ENCODE measurements around the gene LAMTOR3. TPM values are rescaled to one million over a fixed set of nuclear protein-coding genes. Genes with fewer than 3 reads are reported as not detected.

The LAMTOR3 gene
- total and polyA plus RNA-seq, 2 experiments from 2014 or later = 40.8 to 64.5 TPM

DNA sequence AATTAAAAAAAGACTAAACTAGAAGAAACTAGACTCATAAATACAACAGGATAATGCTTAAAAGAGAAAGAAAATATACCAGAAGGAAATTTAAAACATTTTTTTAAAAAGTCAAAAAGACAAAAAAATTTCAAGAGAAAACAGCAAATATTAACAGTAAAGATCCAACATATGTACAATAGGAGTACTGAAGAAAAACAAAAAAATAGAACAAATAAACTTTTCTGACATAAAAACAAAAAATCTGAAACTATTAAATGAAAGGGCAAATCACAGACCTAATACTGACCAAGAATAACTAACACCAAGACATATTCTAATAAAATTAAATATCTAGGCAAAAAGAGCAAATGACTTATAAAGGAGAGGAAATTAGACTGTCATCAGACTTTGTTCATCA is 40.7 kb upstream of the LAMTOR3 start:
- H3K4me3 ChIP-seq = no peak overlapping the region
- Mint-ChIP-seq H3K36me3 (ENCODE audit: low read depth) (peaks cover 31% of the 10 kb centered on the region; the same call in 2 of the 3 replicates), H3K4me3 (no peak overlapping the region), H3K27me3 (ENCODE audit: insufficient read depth, low read depth, poor library complexity) (no peaks in the 10 kb centered on the region), H3K27ac (no peak overlapping the region), H3K9me3 (peaks cover 16% of the 10 kb centered on the region), H3K4me1 (no peaks in the 10 kb centered on the region)
- ATAC-seq (no peak), DNase-seq (ENCODE audit: low spot score) (no peak)
- no peaks in the 10 kb centered on the region for H4K20me1 ChIP-seq (replicated peaks; ENCODE audit: insufficient read depth)
- peaks cover 99% of the 10 kb centered on the region for H3K79me2 ChIP-seq (replicated peaks; ENCODE audit: insufficient read depth)
- no peaks in the 10 kb centered on the region for H3K9me2 ChIP-seq (ENCODE audit: insufficient read depth)
- no peak overlapping the region for H3K4me2 ChIP-seq
- H2AFZ ChIP-seq = no peak overlapping the region
- H3K4me1 ChIP-seq (ENCODE audit: insufficient read depth) = no peaks in the 10 kb centered on the region
- no peaks in the 10 kb centered on the region; the same call in 1 of the 2 replicates for H3K36me3 ChIP-seq (ENCODE audit: insufficient read depth)
- H3K27me3 ChIP-seq (ENCODE audit: insufficient read depth) = no peaks in the 10 kb centered on the region
- no peak overlapping the region for H3K27ac ChIP-seq (ENCODE audit: low read depth)
- TF ChIP-seq ZNF331 (CRISPR knock-in tag; IDR thresholded peaks at IDR 0.05; ENCODE audit: low read depth) (no peak), ZNF114 (CRISPR knock-in tag; IDR thresholded peaks at IDR 0.05) (no peak), POLR2AphosphoS5 (IDR thresholded peaks at IDR 0.05; ENCODE audit: low read depth) (no peak), CREB1 (CRISPR knock-in tag; IDR thresholded peaks at IDR 0.05; ENCODE audit: low read depth) (no peak), JUNB (IDR thresholded peaks at IDR 0.05; ENCODE audit: unreplicated experiment) (no peak), EZH2phosphoT487 (IDR thresholded peaks at IDR 0.05; ENCODE audit: unreplicated experiment) (no peak), STAT1 (IDR thresholded peaks at IDR 0.05; ENCODE audit: unreplicated experiment) (no peak), EZH2 (IDR thresholded peaks at IDR 0.05; ENCODE audit: low read depth, unreplicated experiment) (no peak), NANOG (IDR thresholded peaks at IDR 0.05; ENCODE audit: borderline replicate concordance) (no peak)
- TF ChIP-seq, protein P1, sequence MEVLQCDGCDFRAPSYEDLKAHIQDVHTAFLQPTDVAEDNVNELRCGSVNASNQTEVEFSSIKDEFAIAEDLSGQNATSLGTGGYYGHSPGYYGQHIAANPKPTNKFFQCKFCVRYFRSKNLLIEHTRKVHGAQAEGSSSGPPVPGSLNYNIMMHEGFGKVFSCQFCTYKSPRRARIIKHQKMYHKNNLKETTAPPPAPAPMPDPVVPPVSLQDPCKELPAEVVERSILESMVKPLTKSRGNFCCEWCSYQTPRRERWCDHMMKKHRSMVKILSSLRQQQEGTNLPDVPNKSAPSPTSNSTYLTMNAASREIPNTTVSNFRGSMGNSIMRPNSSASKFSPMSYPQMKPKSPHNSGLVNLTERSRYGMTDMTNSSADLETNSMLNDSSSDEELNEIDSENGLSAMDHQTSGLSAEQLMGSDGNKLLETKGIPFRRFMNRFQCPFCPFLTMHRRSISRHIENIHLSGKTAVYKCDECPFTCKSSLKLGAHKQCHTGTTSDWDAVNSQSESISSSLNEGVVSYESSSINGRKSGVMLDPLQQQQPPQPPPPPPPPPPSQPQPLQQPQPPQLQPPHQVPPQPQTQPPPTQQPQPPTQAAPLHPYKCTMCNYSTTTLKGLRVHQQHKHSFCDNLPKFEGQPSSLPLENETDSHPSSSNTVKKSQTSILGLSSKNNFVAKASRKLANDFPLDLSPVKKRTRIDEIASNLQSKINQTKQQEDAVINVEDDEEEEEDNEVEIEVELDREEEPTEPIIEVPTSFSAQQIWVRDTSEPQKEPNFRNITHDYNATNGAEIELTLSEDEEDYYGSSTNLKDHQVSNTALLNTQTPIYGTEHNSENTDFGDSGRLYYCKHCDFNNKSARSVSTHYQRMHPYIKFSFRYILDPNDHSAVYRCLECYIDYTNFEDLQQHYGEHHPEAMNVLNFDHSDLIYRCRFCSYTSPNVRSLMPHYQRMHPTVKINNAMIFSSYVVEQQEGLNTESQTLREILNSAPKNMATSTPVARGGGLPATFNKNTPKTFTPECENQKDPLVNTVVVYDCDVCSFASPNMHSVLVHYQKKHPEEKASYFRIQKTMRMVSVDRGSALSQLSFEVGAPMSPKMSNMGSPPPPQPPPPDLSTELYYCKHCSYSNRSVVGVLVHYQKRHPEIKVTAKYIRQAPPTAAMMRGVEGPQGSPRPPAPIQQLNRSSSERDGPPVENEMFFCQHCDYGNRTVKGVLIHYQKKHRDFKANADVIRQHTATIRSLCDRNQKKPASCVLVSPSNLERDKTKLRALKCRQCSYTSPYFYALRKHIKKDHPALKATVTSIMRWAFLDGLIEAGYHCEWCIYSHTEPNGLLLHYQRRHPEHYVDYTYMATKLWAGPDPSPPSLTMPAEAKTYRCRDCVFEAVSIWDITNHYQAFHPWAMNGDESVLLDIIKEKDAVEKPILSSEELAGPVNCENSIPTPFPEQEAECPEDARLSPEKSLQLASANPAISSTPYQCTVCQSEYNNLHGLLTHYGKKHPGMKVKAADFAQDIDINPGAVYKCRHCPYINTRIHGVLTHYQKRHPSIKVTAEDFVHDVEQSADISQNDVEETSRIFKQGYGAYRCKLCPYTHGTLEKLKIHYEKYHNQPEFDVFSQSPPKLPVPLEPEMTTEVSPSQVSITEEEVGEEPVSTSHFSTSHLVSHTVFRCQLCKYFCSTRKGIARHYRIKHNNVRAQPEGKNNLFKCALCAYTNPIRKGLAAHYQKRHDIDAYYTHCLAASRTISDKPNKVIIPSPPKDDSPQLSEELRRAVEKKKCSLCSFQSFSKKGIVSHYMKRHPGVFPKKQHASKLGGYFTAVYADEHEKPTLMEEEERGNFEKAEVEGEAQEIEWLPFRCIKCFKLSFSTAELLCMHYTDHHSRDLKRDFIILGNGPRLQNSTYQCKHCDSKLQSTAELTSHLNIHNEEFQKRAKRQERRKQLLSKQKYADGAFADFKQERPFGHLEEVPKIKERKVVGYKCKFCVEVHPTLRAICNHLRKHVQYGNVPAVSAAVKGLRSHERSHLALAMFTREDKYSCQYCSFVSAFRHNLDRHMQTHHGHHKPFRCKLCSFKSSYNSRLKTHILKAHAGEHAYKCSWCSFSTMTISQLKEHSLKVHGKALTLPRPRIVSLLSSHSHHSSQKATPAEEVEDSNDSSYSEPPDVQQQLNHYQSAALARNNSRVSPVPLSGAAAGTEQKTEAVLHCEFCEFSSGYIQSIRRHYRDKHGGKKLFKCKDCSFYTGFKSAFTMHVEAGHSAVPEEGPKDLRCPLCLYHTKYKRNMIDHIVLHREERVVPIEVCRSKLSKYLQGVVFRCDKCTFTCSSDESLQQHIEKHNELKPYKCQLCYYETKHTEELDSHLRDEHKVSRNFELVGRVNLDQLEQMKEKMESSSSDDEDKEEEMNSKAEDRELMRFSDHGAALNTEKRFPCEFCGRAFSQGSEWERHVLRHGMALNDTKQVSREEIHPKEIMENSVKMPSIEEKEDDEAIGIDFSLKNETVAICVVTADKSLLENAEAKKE (CRISPR knock-in tag; IDR thresholded peaks at IDR 0.05) = no peak
- TF ChIP-seq, protein P2, sequence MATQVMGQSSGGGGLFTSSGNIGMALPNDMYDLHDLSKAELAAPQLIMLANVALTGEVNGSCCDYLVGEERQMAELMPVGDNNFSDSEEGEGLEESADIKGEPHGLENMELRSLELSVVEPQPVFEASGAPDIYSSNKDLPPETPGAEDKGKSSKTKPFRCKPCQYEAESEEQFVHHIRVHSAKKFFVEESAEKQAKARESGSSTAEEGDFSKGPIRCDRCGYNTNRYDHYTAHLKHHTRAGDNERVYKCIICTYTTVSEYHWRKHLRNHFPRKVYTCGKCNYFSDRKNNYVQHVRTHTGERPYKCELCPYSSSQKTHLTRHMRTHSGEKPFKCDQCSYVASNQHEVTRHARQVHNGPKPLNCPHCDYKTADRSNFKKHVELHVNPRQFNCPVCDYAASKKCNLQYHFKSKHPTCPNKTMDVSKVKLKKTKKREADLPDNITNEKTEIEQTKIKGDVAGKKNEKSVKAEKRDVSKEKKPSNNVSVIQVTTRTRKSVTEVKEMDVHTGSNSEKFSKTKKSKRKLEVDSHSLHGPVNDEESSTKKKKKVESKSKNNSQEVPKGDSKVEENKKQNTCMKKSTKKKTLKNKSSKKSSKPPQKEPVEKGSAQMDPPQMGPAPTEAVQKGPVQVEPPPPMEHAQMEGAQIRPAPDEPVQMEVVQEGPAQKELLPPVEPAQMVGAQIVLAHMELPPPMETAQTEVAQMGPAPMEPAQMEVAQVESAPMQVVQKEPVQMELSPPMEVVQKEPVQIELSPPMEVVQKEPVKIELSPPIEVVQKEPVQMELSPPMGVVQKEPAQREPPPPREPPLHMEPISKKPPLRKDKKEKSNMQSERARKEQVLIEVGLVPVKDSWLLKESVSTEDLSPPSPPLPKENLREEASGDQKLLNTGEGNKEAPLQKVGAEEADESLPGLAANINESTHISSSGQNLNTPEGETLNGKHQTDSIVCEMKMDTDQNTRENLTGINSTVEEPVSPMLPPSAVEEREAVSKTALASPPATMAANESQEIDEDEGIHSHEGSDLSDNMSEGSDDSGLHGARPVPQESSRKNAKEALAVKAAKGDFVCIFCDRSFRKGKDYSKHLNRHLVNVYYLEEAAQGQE (IDR thresholded peaks at IDR 0.05; ENCODE audit: unreplicated experiment) = no peak
- TF ChIP-seq, protein P3, sequence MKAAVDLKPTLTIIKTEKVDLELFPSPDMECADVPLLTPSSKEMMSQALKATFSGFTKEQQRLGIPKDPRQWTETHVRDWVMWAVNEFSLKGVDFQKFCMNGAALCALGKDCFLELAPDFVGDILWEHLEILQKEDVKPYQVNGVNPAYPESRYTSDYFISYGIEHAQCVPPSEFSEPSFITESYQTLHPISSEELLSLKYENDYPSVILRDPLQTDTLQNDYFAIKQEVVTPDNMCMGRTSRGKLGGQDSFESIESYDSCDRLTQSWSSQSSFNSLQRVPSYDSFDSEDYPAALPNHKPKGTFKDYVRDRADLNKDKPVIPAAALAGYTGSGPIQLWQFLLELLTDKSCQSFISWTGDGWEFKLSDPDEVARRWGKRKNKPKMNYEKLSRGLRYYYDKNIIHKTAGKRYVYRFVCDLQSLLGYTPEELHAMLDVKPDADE (IDR thresholded peaks at IDR 0.05) = no peak
- TF ChIP-seq, protein P4, sequence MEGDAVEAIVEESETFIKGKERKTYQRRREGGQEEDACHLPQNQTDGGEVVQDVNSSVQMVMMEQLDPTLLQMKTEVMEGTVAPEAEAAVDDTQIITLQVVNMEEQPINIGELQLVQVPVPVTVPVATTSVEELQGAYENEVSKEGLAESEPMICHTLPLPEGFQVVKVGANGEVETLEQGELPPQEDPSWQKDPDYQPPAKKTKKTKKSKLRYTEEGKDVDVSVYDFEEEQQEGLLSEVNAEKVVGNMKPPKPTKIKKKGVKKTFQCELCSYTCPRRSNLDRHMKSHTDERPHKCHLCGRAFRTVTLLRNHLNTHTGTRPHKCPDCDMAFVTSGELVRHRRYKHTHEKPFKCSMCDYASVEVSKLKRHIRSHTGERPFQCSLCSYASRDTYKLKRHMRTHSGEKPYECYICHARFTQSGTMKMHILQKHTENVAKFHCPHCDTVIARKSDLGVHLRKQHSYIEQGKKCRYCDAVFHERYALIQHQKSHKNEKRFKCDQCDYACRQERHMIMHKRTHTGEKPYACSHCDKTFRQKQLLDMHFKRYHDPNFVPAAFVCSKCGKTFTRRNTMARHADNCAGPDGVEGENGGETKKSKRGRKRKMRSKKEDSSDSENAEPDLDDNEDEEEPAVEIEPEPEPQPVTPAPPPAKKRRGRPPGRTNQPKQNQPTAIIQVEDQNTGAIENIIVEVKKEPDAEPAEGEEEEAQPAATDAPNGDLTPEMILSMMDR (conservative IDR thresholded peaks at IDR 0.05; ENCODE audit: low read depth in 2 of 2) = no peak
- no peaks in the 10 kb centered on the region for H3F3A ChIP-seq (replicated peaks; ENCODE audit: low read depth)

All from GM23338 (cell line).